Cardiac septum (tissue), 1 donor: ENCODE data around the gene S100A5. TPM values are rescaled to one million over a fixed set of nuclear protein-coding genes. Genes with fewer than 3 reads are reported as not detected.
A peak's percentile ranks its signal among the peaks of the same experiment; 100 is the strongest.

ENCODE experiments used
- DNase-seq: peaks from one replicate; pipeline ENCODE4 v3.0.0-alpha.2; 2020; ENCODE audit warnings: low spot score
- intact Hi-C: fragments of 100-400 bp; cut with DNase I; formaldehyde crosslinking; loops from one replicate; pipeline ENCODE4 v1.14.0; 2022
- total RNA-seq: library from RNA; stranded (reverse); fragmentation: NEBNext Ultra II Directional; extraction: Animal tissue kit (Norgen Biotek cat#: 25700); gene quantifications from one replicate; pipeline ENCODE4 v1.2.1, GENCODE V29; 2021
- donor health status: DM: no; HTN: no; CAD: no.

The S100A5 gene
- total RNA-seq, 1 donor from 2014 or later = not detected

GRCh38 chr1:153549741-153550397 is 9.1 kb upstream of the S100A5 start:
- no peak for DNase-seq
- intact Hi-C loops = no loop called here

GRCh38 chr1:153548722-153549688 is 8.3 kb upstream of the S100A5 start, which contains the start of gene S100A3:
S100A3 (minus strand) TSS chr1:153549258; CDS start chr1:153548485, 773 bp downstream.
- intact Hi-C loops = no loop called here
- DNase-seq = peak; percentile 85

GRCh38 chr1:153547560-153548551 is 7.1 kb upstream of the S100A5 start:
- DNase-seq = no peak
- intact Hi-C loops = no loop called here

- intact Hi-C loops = no loop called here
- DNase-seq = no peak
Observed at GRCh38 chr1:153546796-153547559, 6.2 kb upstream of the S100A5 start.

GRCh38 chr1:153546371-153546770 is 5.6 kb upstream of the S100A5 start:
- intact Hi-C loops = no loop called here
- DNase-seq = no peak

- intact Hi-C loops = no loop called here
- peak; percentile 98 for DNase-seq
Observed at GRCh38 chr1:153545067-153546055, 4.6 kb upstream of the S100A5 start, which contains the start of gene S100A4. S100A4 (minus strand) TSS chr1:153545806; CDS start chr1:153544794, 1,012 bp downstream.

GRCh38 chr1:153544453-153545066 is 3.8 kb upstream of the S100A5 start:
- DNase-seq = no peak
- intact Hi-C loops = no loop called here

- DNase-seq = no peak
- intact Hi-C loops = no loop called here
Observed at GRCh38 chr1:153543736-153544135, 3.0 kb upstream of the S100A5 start.

GRCh38 chr1:153542956-153543711 is 2.4 kb upstream of the S100A5 start:
- intact Hi-C loops = no loop called here
- DNase-seq = no peak

- DNase-seq = no peak
- intact Hi-C loops = no loop called here
Observed at GRCh38 chr1:153541641-153542590, 1.2 kb upstream of the S100A5 start.

- intact Hi-C loops = no loop called here
- no peak for DNase-seq
Observed at GRCh38 chr1:153539395-153540093, 1.2 kb downstream of the S100A5 start.

- no peak for DNase-seq
- intact Hi-C loops = no loop called here
Observed at GRCh38 chr1:153538315-153538821, 2.4 kb downstream of the S100A5 start.

- DNase-seq = peak; percentile 46
- intact Hi-C loops = no loop called here
Observed at GRCh38 chr1:153537376-153537730, 3.4 kb downstream of the S100A5 start.

- peak; percentile 74 for DNase-seq
- intact Hi-C loops = no loop called here
Observed at GRCh38 chr1:153536671-153537375, 3.9 kb downstream of the S100A5 start.
